Upper lobe of left lung (tissue), 4 donors: ENCODE data around the gene ANKRD35.

ENCODE experiments used
- EP300 ChIP-seq, 4 donors: sonication (generic); formaldehyde crosslinking; IDR thresholded peaks; one replicate each; pipeline ENCODE4 v1.5.1; 2017; ENCODE audit warnings: antibody characterized with exemption in 4 of 4, control low read depth in 2 of 4
- POLR2A ChIP-seq, 4 donors: fragments of 450-650 bp; IDR thresholded peaks; one replicate each; pipeline ENCODE4 v1.5.1; 2016 to 2017; ENCODE audit warnings: antibody characterized with exemption in 4 of 4, mild to moderate bottlenecking in 2 of 4
- TF ChIP-seq, protein P1 (sequence below), 6 experiments: fragments of 450-650 bp in 4 of 6; fragments of 200-600 bp in 2 of 6; sonication (generic) in 2 of 6; IDR thresholded peaks; one replicate each; pipeline ENCODE4 v1.5.1; 2016 to 2019; ENCODE audit warnings: antibody characterized with exemption in 6 of 6

DNA sequence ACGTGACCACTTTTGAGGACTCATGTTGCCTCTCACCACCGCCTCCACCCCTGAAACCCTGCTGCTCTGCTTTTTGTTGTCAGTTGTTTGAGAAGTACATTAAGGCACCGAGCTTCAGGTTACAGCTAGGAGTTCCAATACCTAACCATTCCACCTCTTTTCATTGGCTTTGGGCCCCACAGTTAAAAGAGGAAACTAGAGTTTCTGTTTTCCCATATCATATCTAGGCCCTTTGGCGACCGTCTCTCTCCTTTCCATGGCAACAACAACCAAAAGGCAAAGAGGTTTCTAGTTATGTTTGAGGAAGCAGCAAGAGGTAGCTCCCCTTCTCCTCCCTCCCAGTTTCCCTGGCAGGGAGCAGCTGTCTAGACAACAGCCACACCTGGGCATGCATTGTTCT, 5.9 kb downstream of the ANKRD35 start:
- TF ChIP-seq, protein P1, sequence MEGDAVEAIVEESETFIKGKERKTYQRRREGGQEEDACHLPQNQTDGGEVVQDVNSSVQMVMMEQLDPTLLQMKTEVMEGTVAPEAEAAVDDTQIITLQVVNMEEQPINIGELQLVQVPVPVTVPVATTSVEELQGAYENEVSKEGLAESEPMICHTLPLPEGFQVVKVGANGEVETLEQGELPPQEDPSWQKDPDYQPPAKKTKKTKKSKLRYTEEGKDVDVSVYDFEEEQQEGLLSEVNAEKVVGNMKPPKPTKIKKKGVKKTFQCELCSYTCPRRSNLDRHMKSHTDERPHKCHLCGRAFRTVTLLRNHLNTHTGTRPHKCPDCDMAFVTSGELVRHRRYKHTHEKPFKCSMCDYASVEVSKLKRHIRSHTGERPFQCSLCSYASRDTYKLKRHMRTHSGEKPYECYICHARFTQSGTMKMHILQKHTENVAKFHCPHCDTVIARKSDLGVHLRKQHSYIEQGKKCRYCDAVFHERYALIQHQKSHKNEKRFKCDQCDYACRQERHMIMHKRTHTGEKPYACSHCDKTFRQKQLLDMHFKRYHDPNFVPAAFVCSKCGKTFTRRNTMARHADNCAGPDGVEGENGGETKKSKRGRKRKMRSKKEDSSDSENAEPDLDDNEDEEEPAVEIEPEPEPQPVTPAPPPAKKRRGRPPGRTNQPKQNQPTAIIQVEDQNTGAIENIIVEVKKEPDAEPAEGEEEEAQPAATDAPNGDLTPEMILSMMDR (IDR thresholded peaks at IDR 0.05): no peak
- TF ChIP-seq POLR2A (IDR thresholded peaks at IDR 0.05) (no peak), EP300 (IDR thresholded peaks at IDR 0.05) (no peak)
